Endothelial cell of umbilical vein (primary cell): ENCODE data around the gene DLGAP1. TPM values are rescaled to one million over a fixed set of nuclear protein-coding genes. Genes with fewer than 3 reads are reported as not detected.

Experiments used
- BruUV-seq: library from RNA; stranded (reverse); fragments of 400-500 nt; replicated peaks from 2 replicates; lab custom pipeline; 2021; lab: Mats Ljungman, UMichigan
- CTCF ChIA-PET: fragments of 300-600, 350-600 bp; sonication (Branson Sonifier 250); formaldehyde crosslinking; loops from one replicate; lab custom pipeline; 2021; ENCODE audit warnings: antibody characterized with exemption, inconsistent platforms; lab: Charles Lee
- POLR2A ChIA-PET: fragments of 300-600, 350-600 bp; sonication (Branson Sonifier 250); formaldehyde crosslinking; loops from one replicate; lab custom pipeline; 2021; ENCODE audit warnings: antibody characterized with exemption, inconsistent platforms; lab: Charles Lee
- DNase-seq: peaks from one replicate; pipeline ENCODE4 v3.0.0-alpha.2; 2011; ENCODE audit warnings: low read depth, low spot score
- FAIRE-seq: peaks from 2 replicates; lab custom pipeline; 2011; peaks lifted over from hg19 to GRCh38; lab: Jason Lieb, UNC
- H2AFZ ChIP-seq: 2 replicates; pipeline ENCODE4 v1.6.0; 2012; ENCODE audit warnings: low read depth, low read length, control low read depth, inconsistent platforms
- H3K27ac ChIP-seq: 2 replicates; pipeline ENCODE4 v1.5.1; 2011; ENCODE audit warnings: low read depth, mild to moderate bottlenecking, control low read depth, low read length, moderate library complexity; ENCODE audit not compliant: insufficient read depth
- H3K27me3 ChIP-seq, 2 experiments: 2 replicates each; pipeline versions ENCODE4 v1.6.0 to v1.6.1; 2011; ENCODE audit warnings: low read length in 2 of 2, mixed read lengths in 1 of 2; ENCODE audit not compliant: control insufficient read depth in 2 of 2, insufficient read depth in 2 of 2
- H3K36me3 ChIP-seq, 2 experiments: 2 replicates in 1 of 2; 3 replicates in 1 of 2; pipeline ENCODE4 v1.5.1; 2011; ENCODE audit warnings: low read length in 2 of 2, mild to moderate bottlenecking in 1 of 2, moderate library complexity in 1 of 2; ENCODE audit not compliant: control insufficient read depth in 2 of 2, insufficient read depth in 2 of 2; ENCODE audit errors: extremely low read depth in 1 of 2
- H3K4me1 ChIP-seq: 3 replicates; pipeline ENCODE4 v1.5.1; 2011; ENCODE audit warnings: mild to moderate bottlenecking, low read length; ENCODE audit not compliant: control insufficient read depth, insufficient read depth; ENCODE audit errors: extremely low read depth
- H3K4me2 ChIP-seq: 2 replicates; pipeline ENCODE4 v1.6.1; 2011; ENCODE audit warnings: low read length, control low read depth, mixed read lengths; ENCODE audit not compliant: insufficient read depth
- H3K4me3 ChIP-seq, 3 experiments: fragments of 200-600 bp in 1 of 3; sonication (generic), shearing (Covaris generic) in 1 of 3; replicated peaks in 1 of 3; 2 replicates each; pipeline ENCODE4 v1.5.1; 2011 to 2016; ENCODE audit warnings: control low read depth in 3 of 3, low read length in 3 of 3, mild to moderate bottlenecking in 2 of 3, inconsistent platforms in 1 of 3, low read depth in 1 of 3, moderate library complexity in 1 of 3; ENCODE audit not compliant: insufficient read depth in 1 of 3
- H3K79me2 ChIP-seq: 2 replicates; pipeline ENCODE4 v1.6.0; 2012; ENCODE audit warnings: low read length, inconsistent platforms; ENCODE audit not compliant: control insufficient read depth, insufficient read depth
- H3K9ac ChIP-seq: replicated peaks from 2 replicates; pipeline ENCODE3; 2011; ENCODE audit warnings: low read length, control low read depth; ENCODE audit not compliant: insufficient read depth; ENCODE audit errors: extremely low read depth
- H3K9me1 ChIP-seq: replicated peaks from 3 replicates; pipeline ENCODE4 v1.6.0; 2011; ENCODE audit warnings: mild to moderate bottlenecking, low read length; ENCODE audit not compliant: control insufficient read depth, insufficient read depth; ENCODE audit errors: extremely low read depth
- H3K9me3 ChIP-seq: replicated peaks from 2 replicates; pipeline ENCODE4 v1.5.1; 2012; ENCODE audit warnings: low read length, inconsistent platforms; ENCODE audit not compliant: control insufficient read depth, insufficient read depth
- H4K20me1 ChIP-seq: replicated peaks from 2 replicates; pipeline ENCODE3; 2011; ENCODE audit warnings: mild to moderate bottlenecking, low read length; ENCODE audit not compliant: control insufficient read depth, insufficient read depth; ENCODE audit errors: extremely low read depth
- EZH2 ChIP-seq: IDR thresholded peaks from 2 replicates; pipeline ENCODE4 v1.6.1; 2012; ENCODE audit warnings: borderline replicate concordance, low read depth, mild to moderate bottlenecking, moderate library complexity, low read length, inconsistent platforms; ENCODE audit not compliant: severe bottlenecking
- FOS ChIP-seq: IDR thresholded peaks from 2 replicates; pipeline ENCODE4 v1.6.1; 2011; ENCODE audit warnings: mild to moderate bottlenecking, low read length, moderate library complexity, borderline replicate concordance; ENCODE audit not compliant: insufficient read depth
- GATA2 ChIP-seq: IDR thresholded peaks from 2 replicates; pipeline ENCODE4 v1.7.0; 2011; ENCODE audit warnings: low read depth, mild to moderate bottlenecking, moderate library complexity, mixed read lengths, low read length; ENCODE audit not compliant: insufficient read length, insufficient read depth
- JUN ChIP-seq: IDR thresholded peaks from 2 replicates; pipeline ENCODE4 v1.6.1; 2011; ENCODE audit warnings: borderline replicate concordance, low read depth; ENCODE audit not compliant: insufficient read length, insufficient read depth
- MAX ChIP-seq: IDR thresholded peaks from 2 replicates; pipeline ENCODE4 v1.6.1; 2011; ENCODE audit not compliant: insufficient read depth, insufficient read length
- MYC ChIP-seq: IDR thresholded peaks from one replicate; pipeline ENCODE4 v1.6.1; 2011; ENCODE audit warnings: mild to moderate bottlenecking, low read depth, low read length
- POLR2A ChIP-seq: IDR thresholded peaks from 2 replicates; pipeline ENCODE4 v1.6.1; 2012; ENCODE audit warnings: low read depth, mild to moderate bottlenecking, control low read depth, low read length
- POLR2AphosphoS5 ChIP-seq: IDR thresholded peaks from 2 replicates; pipeline ENCODE4 v1.6.1; 2012; ENCODE audit warnings: low read depth, mild to moderate bottlenecking, control low read depth, low read length, moderate library complexity; ENCODE audit not compliant: insufficient read depth
- dilution Hi-C: fragments of 300-500 bp; cut with MboI; formaldehyde crosslinking; loops from one replicate; pipeline ENCODE4 v1.15.0; 2019; ENCODE audit warnings: low sequenced_read_pairs; ENCODE audit not compliant: extremely low pct_ligation_motif_present
- intact Hi-C: fragments of 100-400 bp; cut with micrococcal nuclease; formaldehyde crosslinking; loops from one replicate; pipeline ENCODE4 v1.10.0; 2022
- polyA plus RNA-seq, 4 experiments: library from polyadenylated mRNA; depleted of rRNA in 3 of 4; stranded (reverse) in 3 of 4; unstranded in 1 of 4; fragments of >200 nt; gene quantifications; 2 replicates each; pipeline versions ENCODE4 v1.2.1 to v1.2.3, GENCODE V29; 2011 to 2012; ENCODE audit warnings: missing spikeins in 1 of 4
- total RNA-seq: library from RNA; stranded (reverse); gene quantifications from 2 replicates; pipeline ENCODE4 v1.2.3, GENCODE V29; 2021
- TF ChIP-seq, protein P1 (sequence below), 2 donors: IDR thresholded peaks; 1 replicate in 1 of 2; 2 replicates in 1 of 2; pipeline ENCODE4 v1.5.1; 2011; ENCODE audit warnings: low read length in 2 of 2, mild to moderate bottlenecking in 2 of 2, moderate library complexity in 2 of 2, control low read depth in 1 of 2, inconsistent platforms in 1 of 2, low read depth in 1 of 2; ENCODE audit not compliant: insufficient read depth in 1 of 2; ENCODE audit errors: extremely low read depth in 1 of 2

The DLGAP1 gene
- total and polyA plus RNA-seq, 2 donors (not counting 3 experiments of a cell fraction or from before 2014, with no cell fraction given) = 0.04 TPM; not detected in 1

DNA sequence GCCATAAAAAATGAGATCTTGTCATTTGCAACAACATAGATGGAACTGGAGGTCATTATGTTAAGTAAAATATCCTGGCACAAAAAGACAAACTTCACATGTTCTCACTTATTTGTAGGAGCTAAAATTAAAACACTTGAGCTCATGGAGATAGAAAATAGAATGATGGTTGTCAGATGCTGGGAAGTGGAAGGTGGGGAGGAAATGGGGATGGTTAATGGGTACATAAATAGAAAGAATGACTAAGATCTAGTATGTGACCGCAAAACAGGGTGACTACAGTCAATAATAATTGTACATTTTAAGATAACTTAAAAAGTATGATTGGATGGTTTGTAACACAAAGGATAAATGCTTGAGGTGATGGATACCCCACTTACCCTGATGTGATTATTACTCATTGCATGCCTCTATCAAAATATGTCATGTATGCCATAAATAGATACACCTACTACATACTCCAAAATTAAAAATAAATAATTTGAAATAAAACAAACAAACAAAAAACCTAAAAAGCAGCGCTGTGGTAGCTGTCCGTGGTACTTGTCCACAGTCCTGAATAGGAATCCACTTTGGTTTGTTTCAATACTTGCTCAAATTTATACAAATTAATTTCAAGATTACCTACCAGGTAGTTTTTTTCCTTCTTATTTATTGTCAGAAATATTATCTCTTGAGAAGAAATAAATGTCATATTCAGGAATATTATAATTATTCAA lies 224.5 kb downstream of the DLGAP1 start:
- POLR2A ChIA-PET = no interaction called here
- FAIRE-seq (no peak), DNase-seq (no peak)
- Histone ChIP-seq H3K27me3 (no peaks in the 10 kb centered on the region), H3K4me3 (no peak overlapping the region), H3K27ac (no peak overlapping the region), H3K9ac (no peak overlapping the region), H4K20me1 (no peaks in the 10 kb centered on the region), H3K9me1 (no peaks in the 10 kb centered on the region), H3K79me2 (no peaks in the 10 kb centered on the region), H3K36me3 (no peaks in the 10 kb centered on the region), H2AFZ (no peak overlapping the region), H3K9me3 (no peaks in the 10 kb centered on the region), H3K4me2 (no peak overlapping the region), H3K4me1 (no peaks in the 10 kb centered on the region)
- no TSS peak for BruUV-seq
- CTCF ChIA-PET = no interaction called here
- dilution Hi-C loops (no loop called here), intact Hi-C loops (no loop called here)
- TF ChIP-seq JUN (no peak), FOS (no peak), MAX (no peak), MYC (no peak), POLR2AphosphoS5 (no peak), GATA2 (no peak), EZH2 (no peak), POLR2A (no peak)
- TF ChIP-seq, protein P1, sequence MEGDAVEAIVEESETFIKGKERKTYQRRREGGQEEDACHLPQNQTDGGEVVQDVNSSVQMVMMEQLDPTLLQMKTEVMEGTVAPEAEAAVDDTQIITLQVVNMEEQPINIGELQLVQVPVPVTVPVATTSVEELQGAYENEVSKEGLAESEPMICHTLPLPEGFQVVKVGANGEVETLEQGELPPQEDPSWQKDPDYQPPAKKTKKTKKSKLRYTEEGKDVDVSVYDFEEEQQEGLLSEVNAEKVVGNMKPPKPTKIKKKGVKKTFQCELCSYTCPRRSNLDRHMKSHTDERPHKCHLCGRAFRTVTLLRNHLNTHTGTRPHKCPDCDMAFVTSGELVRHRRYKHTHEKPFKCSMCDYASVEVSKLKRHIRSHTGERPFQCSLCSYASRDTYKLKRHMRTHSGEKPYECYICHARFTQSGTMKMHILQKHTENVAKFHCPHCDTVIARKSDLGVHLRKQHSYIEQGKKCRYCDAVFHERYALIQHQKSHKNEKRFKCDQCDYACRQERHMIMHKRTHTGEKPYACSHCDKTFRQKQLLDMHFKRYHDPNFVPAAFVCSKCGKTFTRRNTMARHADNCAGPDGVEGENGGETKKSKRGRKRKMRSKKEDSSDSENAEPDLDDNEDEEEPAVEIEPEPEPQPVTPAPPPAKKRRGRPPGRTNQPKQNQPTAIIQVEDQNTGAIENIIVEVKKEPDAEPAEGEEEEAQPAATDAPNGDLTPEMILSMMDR (IDR thresholded peaks at IDR 0.05; ENCODE audit: extremely low read depth in 1 of 2, insufficient read depth in 1 of 2, low read depth in 1 of 2, low read length in 2 of 2) = no peak
